HCT116 (cell line): ENCODE data around the gene PEAK1. TPM values are rescaled to one million over a fixed set of nuclear protein-coding genes. Genes with fewer than 3 reads are reported as not detected.

Experiments used
- ATAC-seq: fragments of 200-7000 bp; cut with Tn5 transposase; 2 replicates; pipeline ENCODE4 v1.9.1; 2020; ENCODE audit warnings: mild to moderate bottlenecking, moderate library complexity
- BruUV-seq: library from RNA; stranded (reverse); fragments of 400-500 nt; replicated peaks from 2 replicates; lab custom pipeline; 2021; lab: Mats Ljungman, UMichigan
- CTCF ChIA-PET: fragments of 300-600 bp; sonication (Branson Sonifier 250); formaldehyde crosslinking; loops from one replicate; lab custom pipeline; 2021; ENCODE audit warnings: antibody characterized with exemption; lab: Charles Lee
- POLR2A ChIA-PET: fragments of 300-600, 350-600 bp; sonication (Branson Sonifier 250); formaldehyde crosslinking; loops from one replicate; lab custom pipeline; 2021; ENCODE audit warnings: antibody characterized with exemption; lab: Charles Lee
- RAD21 ChIA-PET, 2 experiments: fragments of 300-600 bp; sonication (Branson Sonifier 250); formaldehyde crosslinking; loops; one replicate each; lab custom pipeline; 2023; ENCODE audit warnings: low total read pairs in 2 of 2; ENCODE audit not compliant: uncharacterized antibody in 2 of 2, unreplicated experiment in 2 of 2, low non-redundant PET in 1 of 2; lab: Charles Lee
- DNase-seq: peaks from one replicate; pipeline ENCODE4 v3.0.0-alpha.2; 2010; ENCODE audit warnings: low read depth, low spot score
- H2AFZ ChIP-seq: fragments of 200-600 bp; shearing (Covaris generic), sonication (generic); 2 replicates; pipeline ENCODE4 v1.6.1; 2017; ENCODE audit warnings: low read depth, mixed run types, mixed read lengths, antibody characterized with exemption, low read length; ENCODE audit not compliant: poor library complexity, severe bottlenecking
- H3K27ac ChIP-seq: 2 replicates; pipeline ENCODE4 v1.5.1; 2012; ENCODE audit warnings: low read depth, low read length
- H3K27me3 ChIP-seq: fragments of 200-600 bp; sonication (generic); 2 replicates; pipeline ENCODE4 v1.6.1; 2016; ENCODE audit warnings: mixed run types, low read length, mixed read lengths; ENCODE audit not compliant: insufficient read depth
- H3K36me3 ChIP-seq, 2 experiments: fragments of 200-500 bp in 1 of 2; fragments of 200-600 bp in 1 of 2; sonication (Bioruptor generic) in 1 of 2; sonication (generic) in 1 of 2; 2 replicates each; pipeline versions ENCODE4 v1.5.1 to v1.6.1; 2014 to 2016; ENCODE audit warnings: low read length in 2 of 2, inconsistent platforms in 1 of 2, mixed read lengths in 1 of 2, mixed run types in 1 of 2; ENCODE audit not compliant: insufficient read depth in 2 of 2, control insufficient read depth in 1 of 2
- H3K4me1 ChIP-seq, 2 experiments: fragments of 200-600 bp in 1 of 2; sonication (generic) in 1 of 2; 2 replicates each; pipeline versions ENCODE4 v1.5.1 to v1.6.1; 2012 to 2017; ENCODE audit warnings: low read length in 2 of 2, inconsistent platforms in 1 of 2, mild to moderate bottlenecking in 1 of 2, mixed read lengths in 1 of 2, mixed run types in 1 of 2, moderate library complexity in 1 of 2; ENCODE audit not compliant: insufficient read depth in 2 of 2, control insufficient read depth in 1 of 2
- H3K4me2 ChIP-seq: fragments of 200-600 bp; sonication (generic); 2 replicates; pipeline ENCODE4 v1.6.1; 2017; ENCODE audit warnings: mixed run types, low read length, mixed read lengths
- H3K4me3 ChIP-seq, 2 experiments: fragments of 200-600 bp in 1 of 2; sonication (generic) in 1 of 2; replicated peaks in 1 of 2; 2 replicates each; pipeline ENCODE4 v1.5.1; 2011 to 2016; ENCODE audit warnings: low read length in 2 of 2, control low read depth in 1 of 2, low read depth in 1 of 2, mild to moderate bottlenecking in 1 of 2, mixed read lengths in 1 of 2, mixed run types in 1 of 2
- H3K79me2 ChIP-seq: fragments of 200-600 bp; sonication (generic); 2 replicates; pipeline ENCODE4 v1.6.1; 2017; ENCODE audit warnings: mild to moderate bottlenecking, mixed run types, low read length, moderate library complexity, mixed read lengths; ENCODE audit not compliant: insufficient read depth
- H3K9ac ChIP-seq: fragments of 200-600 bp; sonication (generic); 2 replicates; pipeline ENCODE4 v1.6.1; 2016; ENCODE audit warnings: low read length, mixed read lengths
- H3K9me2 ChIP-seq: fragments of 200-600 bp; sonication (generic), shearing (Covaris generic); 2 replicates; pipeline ENCODE4 v1.6.1; 2017; ENCODE audit warnings: mixed run types, mild to moderate bottlenecking, moderate library complexity; ENCODE audit not compliant: insufficient read depth
- H3K9me3 ChIP-seq, 2 experiments: fragments of 200-500 bp in 1 of 2; fragments of 200-600 bp in 1 of 2; sonication (Bioruptor generic) in 1 of 2; sonication (generic) in 1 of 2; 2 replicates each; pipeline ENCODE4 v1.6.1; 2014 to 2017; ENCODE audit warnings: low read length in 2 of 2, mixed read lengths in 2 of 2, inconsistent platforms in 1 of 2, low read depth in 1 of 2, mild to moderate bottlenecking in 1 of 2, mixed run types in 1 of 2, moderate library complexity in 1 of 2; ENCODE audit not compliant: control insufficient read depth in 1 of 2, insufficient read depth in 1 of 2
- H4K20me1 ChIP-seq: fragments of 200-600 bp; sonication (generic), shearing (Covaris generic); 2 replicates; pipeline ENCODE4 v1.6.1; 2017; ENCODE audit warnings: mixed run types, mild to moderate bottlenecking, moderate library complexity; ENCODE audit not compliant: insufficient read depth
- ATF3 ChIP-seq: IDR thresholded peaks from 2 replicates; pipeline ENCODE4 v1.6.1; 2012
- CEBPB ChIP-seq: IDR thresholded peaks from 2 replicates; pipeline ENCODE4 v1.6.1; 2012; ENCODE audit warnings: low read depth
- CTCF ChIP-seq, 3 experiments: fragments of 200-600 bp in 1 of 3; sonication (generic) in 1 of 3; IDR thresholded peaks in 2 of 3; conservative IDR thresholded peaks in 1 of 3; 2 replicates each; pipeline ENCODE4 v1.5.1; 2012 to 2017; ENCODE audit warnings: low read depth in 2 of 3, low read length in 2 of 3, antibody characterized with exemption in 1 of 3, borderline replicate concordance in 1 of 3, control low read depth in 1 of 3, mild to moderate bottlenecking in 1 of 3, mixed read lengths in 1 of 3, mixed run types in 1 of 3, moderate library complexity in 1 of 3; ENCODE audit not compliant: insufficient read depth in 1 of 3
- EGR1 ChIP-seq: IDR thresholded peaks from 2 replicates; pipeline ENCODE4 v1.6.1; 2012; ENCODE audit warnings: low read depth
- EZH2 ChIP-seq: fragments of 200-600 bp; sonication (generic); IDR thresholded peaks from 2 replicates; pipeline ENCODE4 v1.6.1; 2017; ENCODE audit warnings: antibody characterized with exemption, mixed run types
- POLR2A ChIP-seq: IDR thresholded peaks from 2 replicates; pipeline ENCODE4 v1.7.0; 2011; ENCODE audit warnings: borderline replicate concordance; ENCODE audit not compliant: insufficient read depth, insufficient read length; ENCODE audit errors: extremely low read depth
- POLR2AphosphoS5 ChIP-seq: IDR thresholded peaks from 2 replicates; pipeline ENCODE4 v1.6.1; 2011; ENCODE audit warnings: mild to moderate bottlenecking, low read depth, low read length, moderate library complexity
- ZFX ChIP-seq: fragments of 450-650 bp; IDR thresholded peaks from 2 replicates; pipeline ENCODE4 v1.6.1; 2017
- intact Hi-C: fragments of 100-400 bp; cut with micrococcal nuclease; formaldehyde crosslinking; loops from 2 replicates; pipeline ENCODE4 v1.10.0; 2022
- total RNA-seq: library from RNA; stranded (reverse); gene quantifications from one replicate; pipeline ENCODE4 v1.2.1, GENCODE V29; 2021; ENCODE audit not compliant: unreplicated experiment

The PEAK1 gene
- total RNA-seq, 1 experiment from 2014 or later: 23.4 TPM

- TF ChIP-seq CTCF (IDR thresholded peaks at IDR 0.05 in 2 of 3, conservative IDR thresholded peaks at IDR 0.05 in 1 of 3; ENCODE audit: borderline replicate concordance in 1 of 3, insufficient read depth in 1 of 3, low read depth in 2 of 3, low read length in 2 of 3) (no peak), EZH2 (no peak), ATF3 (no peak), ZFX (no peak), POLR2AphosphoS5 (no peak)
- TF ChIP-seq, all 23 proteins: peak for 0
Measured at GRCh38 chr15:77225088-77225487, 194.8 kb downstream of the PEAK1 start (continued).

- RAD21 ChIA-PET: no interaction called here
- intact Hi-C loops: no loop called here
- Histone ChIP-seq H3K27me3 (no peaks in the 10 kb centered on the region), H3K4me1 (no peaks in the 10 kb centered on the region), H3K9me3 (no peaks in the 10 kb centered on the region), H3K4me3 (no peak overlapping the region), H2AFZ (no peak overlapping the region)
- no TSS peak for BruUV-seq
- POLR2A ChIA-PET: no interaction called here
- no peak for DNase-seq
- TF ChIP-seq CEBPB (no peak), EGR1 (no peak), POLR2A (no peak)
- TF ChIP-seq, all 23 proteins: peak for 0
- Histone ChIP-seq H3K79me2 (no peaks in the 10 kb centered on the region), H4K20me1 (no peaks in the 10 kb centered on the region), H3K9ac (no peak overlapping the region), H3K27ac (no peak overlapping the region), H3K36me3 (no peaks in the 10 kb centered on the region), H3K4me2 (no peak overlapping the region), H3K9me2 (no peaks in the 10 kb centered on the region)
- CTCF ChIA-PET: no interaction called here
- no peak for ATAC-seq
Measured at GRCh38 chr15:77224352-77224751, 195.6 kb downstream of the PEAK1 start.
